GM23248 (cell line): ENCODE results near the gene SDR42E2.

Experiments used
- EZH2 ChIP-seq: fragments of 200-600 bp; sonication (generic); IDR thresholded peaks from 2 replicates; pipeline ENCODE4 v1.6.1; 2018; ENCODE audit warnings: antibody characterized with exemption, mild to moderate bottlenecking; ENCODE audit not compliant: insufficient read depth, poor library complexity, severe bottlenecking
- EZH2phosphoT487 ChIP-seq: fragments of 200-600 bp; sonication (generic); IDR thresholded peaks from 2 replicates; pipeline ENCODE4 v1.6.1; 2018; ENCODE audit warnings: antibody characterized with exemption, moderate library complexity, mild to moderate bottlenecking, low read depth; ENCODE audit not compliant: insufficient read depth

DNA sequence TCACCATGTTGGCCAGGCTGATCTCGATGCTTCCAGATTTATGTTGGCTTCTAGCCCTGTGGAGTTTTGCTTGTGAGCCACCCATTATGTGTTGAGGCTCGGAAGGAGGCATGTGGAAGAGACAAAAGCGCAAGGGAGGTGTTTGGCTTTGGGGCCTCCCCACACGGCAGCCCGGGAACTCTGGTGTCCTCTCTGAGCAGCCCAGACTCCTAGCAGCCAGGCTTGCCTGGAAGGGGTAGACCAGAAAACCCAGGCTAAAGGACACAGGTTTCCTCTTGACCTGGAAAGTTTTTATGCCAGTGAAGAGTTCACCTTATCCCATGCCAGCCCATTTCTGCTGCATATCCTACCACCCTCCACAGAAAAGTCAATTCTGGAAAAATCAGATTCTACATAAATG, 21.0 kb downstream of the SDR42E2 start:
- no peak for TF ChIP-seq EZH2
- TF ChIP-seq EZH2phosphoT487 = no peak
